A549 (cell line): ENCODE measurements around the gene BBLN.

Source experiments
- CEBPB ChIP-seq, 2 experiments: fragments of >200 bp in 1 of 2; sonication (Bioruptor Twin) in 1 of 2; formaldehyde crosslinking in 1 of 2; IDR thresholded peaks; 2 replicates each; pipeline ENCODE4 v1.6.1; 2012 to 2016
- CTCF ChIP-seq: fragments of >200 bp; sonication (Bioruptor Twin); formaldehyde crosslinking; IDR thresholded peaks from 3 replicates; pipeline ENCODE4 v1.5.1; 2016
- JUNB ChIP-seq: fragments of >200 bp; sonication (Bioruptor Twin); formaldehyde crosslinking; IDR thresholded peaks from 2 replicates; pipeline ENCODE4 v1.6.1; 2016
- POLR2A ChIP-seq: IDR thresholded peaks from 2 replicates; pipeline ENCODE4 v1.6.1; 2012; ENCODE audit warnings: mild to moderate bottlenecking, low read length

- TF ChIP-seq JUNB (no peak), CTCF (no peak), POLR2A (no peak), CEBPB (IDR thresholded peaks at IDR 0.05) (no peak)
Measured at GRCh38 chr9:128121466-128121810, 38.6 kb upstream of the BBLN start.
